GM23338 (cell line): ENCODE measurements around the gene SYNDIG1. TPM values are rescaled to one million over a fixed set of nuclear protein-coding genes. Genes with fewer than 3 reads are reported as not detected.

ENCODE experiments used
- ATAC-seq: fragments of 200-7000 bp; cut with Tn5 transposase; 3 replicates; pipeline ENCODE4 v1.9.1; 2020
- DNase-seq: peaks from one replicate; pipeline ENCODE4 v3.0.0-alpha.2; 2015; ENCODE audit warnings: low spot score
- H2AFZ ChIP-seq: fragments of 200-600 bp; sonication (generic); 2 replicates; pipeline ENCODE4 v1.8.0; 2016; ENCODE audit warnings: antibody characterized with exemption, mild to moderate bottlenecking, moderate library complexity
- H3F3A ChIP-seq: fragments of 200-600 bp; sonication (generic); replicated peaks from 2 replicates; pipeline ENCODE4 v1.8.0; 2017; ENCODE audit warnings: antibody characterized with exemption, mixed run types, low read depth
- H3K27ac ChIP-seq: fragments of 200-600 bp; sonication (generic); 2 replicates; pipeline ENCODE4 v1.6.1; 2016; ENCODE audit warnings: low read depth
- H3K27me3 ChIP-seq: fragments of 200-600 bp; sonication (generic); 2 replicates; pipeline ENCODE4 v1.8.0; 2016; ENCODE audit warnings: mild to moderate bottlenecking, mixed run types, moderate library complexity; ENCODE audit not compliant: insufficient read depth
- H3K36me3 ChIP-seq: fragments of 200-600 bp; sonication (generic); 2 replicates; pipeline ENCODE4 v1.8.0; 2016; ENCODE audit warnings: mild to moderate bottlenecking; ENCODE audit not compliant: insufficient read depth
- H3K4me1 ChIP-seq: fragments of 200-600 bp; sonication (generic); 2 replicates; pipeline ENCODE4 v1.8.0; 2016; ENCODE audit warnings: mild to moderate bottlenecking, moderate library complexity; ENCODE audit not compliant: insufficient read depth
- H3K4me2 ChIP-seq: fragments of 200-600 bp; sonication (generic); 2 replicates; pipeline ENCODE4 v1.7.1; 2017; ENCODE audit warnings: mixed run types
- H3K4me3 ChIP-seq: fragments of 200-600 bp; sonication (generic); 2 replicates; pipeline ENCODE4 v1.6.1; 2016; ENCODE audit warnings: mixed run types
- H3K79me2 ChIP-seq: fragments of 200-600 bp; sonication (generic); replicated peaks from 2 replicates; pipeline ENCODE4 v1.8.0; 2017; ENCODE audit warnings: mild to moderate bottlenecking; ENCODE audit not compliant: insufficient read depth
- H3K9me2 ChIP-seq: fragments of 200-600 bp; sonication (generic); 2 replicates; pipeline ENCODE4 v1.8.0; 2017; ENCODE audit not compliant: insufficient read depth
- H4K20me1 ChIP-seq: fragments of 200-600 bp; sonication (generic); replicated peaks from 2 replicates; pipeline ENCODE4 v1.8.0; 2017; ENCODE audit warnings: mild to moderate bottlenecking; ENCODE audit not compliant: insufficient read depth
- H3K27ac Mint-ChIP-seq: 2 replicates; pipeline ENCODE4 v1.8.0; 2020; ENCODE audit warnings: inconsistent platforms, mild to moderate bottlenecking, moderate library complexity, mixed read lengths
- H3K27me3 Mint-ChIP-seq: 3 replicates; pipeline ENCODE4 v1.8.0; 2022; ENCODE audit warnings: low read depth, mild to moderate bottlenecking, moderate library complexity, mixed read lengths, inconsistent platforms; ENCODE audit not compliant: insufficient read depth, poor library complexity
- H3K36me3 Mint-ChIP-seq: 3 replicates; pipeline ENCODE4 v1.8.0; 2021; ENCODE audit warnings: low read depth, mild to moderate bottlenecking, inconsistent platforms, moderate library complexity, mixed read lengths
- H3K4me1 Mint-ChIP-seq: 3 replicates; pipeline ENCODE4 v1.8.0; 2020; ENCODE audit warnings: mild to moderate bottlenecking, inconsistent platforms, mixed read lengths
- H3K4me3 Mint-ChIP-seq: 3 replicates; pipeline ENCODE4 v1.8.0; 2021; ENCODE audit warnings: moderate library complexity, mild to moderate bottlenecking, inconsistent platforms, mixed read lengths
- H3K9me3 Mint-ChIP-seq: 3 replicates; pipeline ENCODE4 v1.8.0; 2020; ENCODE audit warnings: moderate library complexity, mild to moderate bottlenecking, inconsistent platforms, mixed read lengths
- CREB1 ChIP-seq: fragments of 250-450 bp; sonication (Bioruptor Pico); IDR thresholded peaks from 2 replicates; pipeline ENCODE4 v1.5.0; 2020; ENCODE audit warnings: low read depth, mild to moderate bottlenecking, moderate library complexity
- EZH2 ChIP-seq: fragments of 200-600 bp; sonication (generic); IDR thresholded peaks from one replicate; pipeline ENCODE4 v1.8.0; 2017; ENCODE audit warnings: antibody characterized with exemption, mild to moderate bottlenecking, low read depth; ENCODE audit not compliant: unreplicated experiment
- STAT1 ChIP-seq: IDR thresholded peaks from one replicate; pipeline ENCODE4 v1.6.1; 2016; ENCODE audit warnings: antibody characterized with exemption; ENCODE audit not compliant: unreplicated experiment
- ZNF331 ChIP-seq: fragments of 250-450 bp; sonication (Bioruptor Pico); IDR thresholded peaks from 2 replicates; pipeline ENCODE4 v1.5.0; 2020; ENCODE audit warnings: low read depth, mild to moderate bottlenecking, moderate library complexity
- polyA plus RNA-seq: library from polyadenylated mRNA; unstranded; fragments of >200 nt; fragmentation: Nextera tagmentation; extraction: Ambion mirVana; gene quantifications from 2 replicates; pipeline ENCODE4 v1.2.1, GENCODE V29; 2016
- total RNA-seq: library from RNA; depleted of rRNA; stranded (reverse); fragments of >200 nt; shearing (Covaris generic); gene quantifications from 2 replicates; pipeline ENCODE4 v1.2.3, GENCODE V29; 2014
- TF ChIP-seq, protein P1 (sequence below): IDR thresholded peaks from 2 replicates; pipeline ENCODE4 v1.6.1; 2016; ENCODE audit warnings: antibody characterized with exemption
- TF ChIP-seq, protein P2 (sequence below): fragments of 250-450 bp; sonication (Bioruptor Pico); IDR thresholded peaks from 2 replicates; pipeline ENCODE4 v1.5.0; 2020; ENCODE audit warnings: mild to moderate bottlenecking, moderate library complexity
- TF ChIP-seq, protein P3 (sequence below), 2 experiments: fragments of 200-600 bp in 1 of 2; sonication (generic) in 1 of 2; conservative IDR thresholded peaks; 2 replicates each; pipeline versions ENCODE4 v1.5.1 to v1.6.1; 2016 to 2017; ENCODE audit warnings: antibody characterized with exemption in 2 of 2, low read depth in 2 of 2, mild to moderate bottlenecking in 2 of 2, moderate library complexity in 1 of 2
- TF ChIP-seq, protein P4 (sequence below): IDR thresholded peaks from one replicate; pipeline ENCODE4 v1.6.1; 2018; ENCODE audit warnings: antibody characterized with exemption; ENCODE audit not compliant: unreplicated experiment

Gene SYNDIG1
- total and polyA plus RNA-seq, 2 experiments from 2014 or later = 2.8 to 4.8 TPM

DNA sequence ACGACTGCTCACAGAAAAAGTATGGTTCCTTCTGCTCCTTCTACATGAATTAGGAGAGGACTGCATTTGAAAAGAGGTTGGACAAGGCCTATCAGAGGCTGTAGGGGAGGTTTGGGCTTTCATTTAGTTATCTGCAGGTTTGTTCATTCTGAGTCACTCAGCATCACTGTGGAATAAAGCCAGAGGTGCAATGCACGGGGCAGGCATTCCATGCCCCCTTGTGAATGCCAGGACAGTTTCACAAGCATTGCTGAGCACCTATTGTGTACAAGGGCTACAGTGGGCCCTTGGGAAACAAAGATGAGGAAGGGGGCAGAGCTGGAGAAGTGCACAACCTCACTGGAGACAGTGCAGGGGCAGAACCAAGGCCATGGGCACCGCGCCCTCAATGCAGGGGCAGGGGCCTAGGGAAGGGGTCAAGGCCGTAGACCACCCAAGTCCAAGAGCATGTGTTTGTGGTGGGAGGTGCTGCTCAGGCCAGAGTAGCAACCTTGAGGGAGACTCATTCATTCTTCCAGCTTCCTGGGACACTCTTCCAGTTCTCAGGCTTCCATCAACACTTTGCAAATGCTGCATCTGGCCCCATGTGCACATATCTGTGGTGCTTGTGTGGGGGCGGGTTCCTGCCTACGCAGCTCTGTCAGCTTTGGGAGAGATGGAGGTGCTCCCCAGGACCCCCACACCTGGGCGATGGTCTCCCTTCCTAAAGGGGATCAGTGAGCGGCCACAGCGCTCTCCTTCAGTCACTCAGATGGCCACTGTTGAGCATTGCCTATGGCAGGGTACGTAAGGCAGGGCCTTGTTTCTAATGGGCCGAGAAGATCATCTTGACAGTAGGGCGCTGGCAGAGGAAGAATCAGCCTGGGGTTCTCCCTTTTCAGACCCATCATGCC is 204.5 kb downstream of the SYNDIG1 start:
- no peak overlapping the region for H3K27ac ChIP-seq
- peaks cover 10% of the 10 kb centered on the region; the same call in 1 of the 3 replicates for H3K4me1 Mint-ChIP-seq
- no peak overlapping the region for H3K4me3 Mint-ChIP-seq
- TF ChIP-seq, protein P1, sequence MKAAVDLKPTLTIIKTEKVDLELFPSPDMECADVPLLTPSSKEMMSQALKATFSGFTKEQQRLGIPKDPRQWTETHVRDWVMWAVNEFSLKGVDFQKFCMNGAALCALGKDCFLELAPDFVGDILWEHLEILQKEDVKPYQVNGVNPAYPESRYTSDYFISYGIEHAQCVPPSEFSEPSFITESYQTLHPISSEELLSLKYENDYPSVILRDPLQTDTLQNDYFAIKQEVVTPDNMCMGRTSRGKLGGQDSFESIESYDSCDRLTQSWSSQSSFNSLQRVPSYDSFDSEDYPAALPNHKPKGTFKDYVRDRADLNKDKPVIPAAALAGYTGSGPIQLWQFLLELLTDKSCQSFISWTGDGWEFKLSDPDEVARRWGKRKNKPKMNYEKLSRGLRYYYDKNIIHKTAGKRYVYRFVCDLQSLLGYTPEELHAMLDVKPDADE = no peak
- TF ChIP-seq, protein P2, sequence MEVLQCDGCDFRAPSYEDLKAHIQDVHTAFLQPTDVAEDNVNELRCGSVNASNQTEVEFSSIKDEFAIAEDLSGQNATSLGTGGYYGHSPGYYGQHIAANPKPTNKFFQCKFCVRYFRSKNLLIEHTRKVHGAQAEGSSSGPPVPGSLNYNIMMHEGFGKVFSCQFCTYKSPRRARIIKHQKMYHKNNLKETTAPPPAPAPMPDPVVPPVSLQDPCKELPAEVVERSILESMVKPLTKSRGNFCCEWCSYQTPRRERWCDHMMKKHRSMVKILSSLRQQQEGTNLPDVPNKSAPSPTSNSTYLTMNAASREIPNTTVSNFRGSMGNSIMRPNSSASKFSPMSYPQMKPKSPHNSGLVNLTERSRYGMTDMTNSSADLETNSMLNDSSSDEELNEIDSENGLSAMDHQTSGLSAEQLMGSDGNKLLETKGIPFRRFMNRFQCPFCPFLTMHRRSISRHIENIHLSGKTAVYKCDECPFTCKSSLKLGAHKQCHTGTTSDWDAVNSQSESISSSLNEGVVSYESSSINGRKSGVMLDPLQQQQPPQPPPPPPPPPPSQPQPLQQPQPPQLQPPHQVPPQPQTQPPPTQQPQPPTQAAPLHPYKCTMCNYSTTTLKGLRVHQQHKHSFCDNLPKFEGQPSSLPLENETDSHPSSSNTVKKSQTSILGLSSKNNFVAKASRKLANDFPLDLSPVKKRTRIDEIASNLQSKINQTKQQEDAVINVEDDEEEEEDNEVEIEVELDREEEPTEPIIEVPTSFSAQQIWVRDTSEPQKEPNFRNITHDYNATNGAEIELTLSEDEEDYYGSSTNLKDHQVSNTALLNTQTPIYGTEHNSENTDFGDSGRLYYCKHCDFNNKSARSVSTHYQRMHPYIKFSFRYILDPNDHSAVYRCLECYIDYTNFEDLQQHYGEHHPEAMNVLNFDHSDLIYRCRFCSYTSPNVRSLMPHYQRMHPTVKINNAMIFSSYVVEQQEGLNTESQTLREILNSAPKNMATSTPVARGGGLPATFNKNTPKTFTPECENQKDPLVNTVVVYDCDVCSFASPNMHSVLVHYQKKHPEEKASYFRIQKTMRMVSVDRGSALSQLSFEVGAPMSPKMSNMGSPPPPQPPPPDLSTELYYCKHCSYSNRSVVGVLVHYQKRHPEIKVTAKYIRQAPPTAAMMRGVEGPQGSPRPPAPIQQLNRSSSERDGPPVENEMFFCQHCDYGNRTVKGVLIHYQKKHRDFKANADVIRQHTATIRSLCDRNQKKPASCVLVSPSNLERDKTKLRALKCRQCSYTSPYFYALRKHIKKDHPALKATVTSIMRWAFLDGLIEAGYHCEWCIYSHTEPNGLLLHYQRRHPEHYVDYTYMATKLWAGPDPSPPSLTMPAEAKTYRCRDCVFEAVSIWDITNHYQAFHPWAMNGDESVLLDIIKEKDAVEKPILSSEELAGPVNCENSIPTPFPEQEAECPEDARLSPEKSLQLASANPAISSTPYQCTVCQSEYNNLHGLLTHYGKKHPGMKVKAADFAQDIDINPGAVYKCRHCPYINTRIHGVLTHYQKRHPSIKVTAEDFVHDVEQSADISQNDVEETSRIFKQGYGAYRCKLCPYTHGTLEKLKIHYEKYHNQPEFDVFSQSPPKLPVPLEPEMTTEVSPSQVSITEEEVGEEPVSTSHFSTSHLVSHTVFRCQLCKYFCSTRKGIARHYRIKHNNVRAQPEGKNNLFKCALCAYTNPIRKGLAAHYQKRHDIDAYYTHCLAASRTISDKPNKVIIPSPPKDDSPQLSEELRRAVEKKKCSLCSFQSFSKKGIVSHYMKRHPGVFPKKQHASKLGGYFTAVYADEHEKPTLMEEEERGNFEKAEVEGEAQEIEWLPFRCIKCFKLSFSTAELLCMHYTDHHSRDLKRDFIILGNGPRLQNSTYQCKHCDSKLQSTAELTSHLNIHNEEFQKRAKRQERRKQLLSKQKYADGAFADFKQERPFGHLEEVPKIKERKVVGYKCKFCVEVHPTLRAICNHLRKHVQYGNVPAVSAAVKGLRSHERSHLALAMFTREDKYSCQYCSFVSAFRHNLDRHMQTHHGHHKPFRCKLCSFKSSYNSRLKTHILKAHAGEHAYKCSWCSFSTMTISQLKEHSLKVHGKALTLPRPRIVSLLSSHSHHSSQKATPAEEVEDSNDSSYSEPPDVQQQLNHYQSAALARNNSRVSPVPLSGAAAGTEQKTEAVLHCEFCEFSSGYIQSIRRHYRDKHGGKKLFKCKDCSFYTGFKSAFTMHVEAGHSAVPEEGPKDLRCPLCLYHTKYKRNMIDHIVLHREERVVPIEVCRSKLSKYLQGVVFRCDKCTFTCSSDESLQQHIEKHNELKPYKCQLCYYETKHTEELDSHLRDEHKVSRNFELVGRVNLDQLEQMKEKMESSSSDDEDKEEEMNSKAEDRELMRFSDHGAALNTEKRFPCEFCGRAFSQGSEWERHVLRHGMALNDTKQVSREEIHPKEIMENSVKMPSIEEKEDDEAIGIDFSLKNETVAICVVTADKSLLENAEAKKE (CRISPR knock-in tag) = no peak
- TF ChIP-seq, protein P3, sequence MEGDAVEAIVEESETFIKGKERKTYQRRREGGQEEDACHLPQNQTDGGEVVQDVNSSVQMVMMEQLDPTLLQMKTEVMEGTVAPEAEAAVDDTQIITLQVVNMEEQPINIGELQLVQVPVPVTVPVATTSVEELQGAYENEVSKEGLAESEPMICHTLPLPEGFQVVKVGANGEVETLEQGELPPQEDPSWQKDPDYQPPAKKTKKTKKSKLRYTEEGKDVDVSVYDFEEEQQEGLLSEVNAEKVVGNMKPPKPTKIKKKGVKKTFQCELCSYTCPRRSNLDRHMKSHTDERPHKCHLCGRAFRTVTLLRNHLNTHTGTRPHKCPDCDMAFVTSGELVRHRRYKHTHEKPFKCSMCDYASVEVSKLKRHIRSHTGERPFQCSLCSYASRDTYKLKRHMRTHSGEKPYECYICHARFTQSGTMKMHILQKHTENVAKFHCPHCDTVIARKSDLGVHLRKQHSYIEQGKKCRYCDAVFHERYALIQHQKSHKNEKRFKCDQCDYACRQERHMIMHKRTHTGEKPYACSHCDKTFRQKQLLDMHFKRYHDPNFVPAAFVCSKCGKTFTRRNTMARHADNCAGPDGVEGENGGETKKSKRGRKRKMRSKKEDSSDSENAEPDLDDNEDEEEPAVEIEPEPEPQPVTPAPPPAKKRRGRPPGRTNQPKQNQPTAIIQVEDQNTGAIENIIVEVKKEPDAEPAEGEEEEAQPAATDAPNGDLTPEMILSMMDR (conservative IDR thresholded peaks at IDR 0.05; ENCODE audit: low read depth in 2 of 2) = no peak
- no peak for TF ChIP-seq ZNF331
- TF ChIP-seq, protein P4, sequence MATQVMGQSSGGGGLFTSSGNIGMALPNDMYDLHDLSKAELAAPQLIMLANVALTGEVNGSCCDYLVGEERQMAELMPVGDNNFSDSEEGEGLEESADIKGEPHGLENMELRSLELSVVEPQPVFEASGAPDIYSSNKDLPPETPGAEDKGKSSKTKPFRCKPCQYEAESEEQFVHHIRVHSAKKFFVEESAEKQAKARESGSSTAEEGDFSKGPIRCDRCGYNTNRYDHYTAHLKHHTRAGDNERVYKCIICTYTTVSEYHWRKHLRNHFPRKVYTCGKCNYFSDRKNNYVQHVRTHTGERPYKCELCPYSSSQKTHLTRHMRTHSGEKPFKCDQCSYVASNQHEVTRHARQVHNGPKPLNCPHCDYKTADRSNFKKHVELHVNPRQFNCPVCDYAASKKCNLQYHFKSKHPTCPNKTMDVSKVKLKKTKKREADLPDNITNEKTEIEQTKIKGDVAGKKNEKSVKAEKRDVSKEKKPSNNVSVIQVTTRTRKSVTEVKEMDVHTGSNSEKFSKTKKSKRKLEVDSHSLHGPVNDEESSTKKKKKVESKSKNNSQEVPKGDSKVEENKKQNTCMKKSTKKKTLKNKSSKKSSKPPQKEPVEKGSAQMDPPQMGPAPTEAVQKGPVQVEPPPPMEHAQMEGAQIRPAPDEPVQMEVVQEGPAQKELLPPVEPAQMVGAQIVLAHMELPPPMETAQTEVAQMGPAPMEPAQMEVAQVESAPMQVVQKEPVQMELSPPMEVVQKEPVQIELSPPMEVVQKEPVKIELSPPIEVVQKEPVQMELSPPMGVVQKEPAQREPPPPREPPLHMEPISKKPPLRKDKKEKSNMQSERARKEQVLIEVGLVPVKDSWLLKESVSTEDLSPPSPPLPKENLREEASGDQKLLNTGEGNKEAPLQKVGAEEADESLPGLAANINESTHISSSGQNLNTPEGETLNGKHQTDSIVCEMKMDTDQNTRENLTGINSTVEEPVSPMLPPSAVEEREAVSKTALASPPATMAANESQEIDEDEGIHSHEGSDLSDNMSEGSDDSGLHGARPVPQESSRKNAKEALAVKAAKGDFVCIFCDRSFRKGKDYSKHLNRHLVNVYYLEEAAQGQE = no peak
- no peak for TF ChIP-seq EZH2
- TF ChIP-seq STAT1 = no peak
- TF ChIP-seq CREB1 (CRISPR knock-in tag) = no peak
- peaks cover 4% of the 10 kb centered on the region; the same call in 2 of the 3 replicates for H3K9me3 Mint-ChIP-seq
- no peaks in the 10 kb centered on the region for H3K79me2 ChIP-seq
- H3K27me3 ChIP-seq = no peaks in the 10 kb centered on the region
- no peak overlapping the region for H3K4me3 ChIP-seq
- peaks cover 11% of the 10 kb centered on the region for H3K27me3 Mint-ChIP-seq
- H3K9me2 ChIP-seq = 0 out of 2 replicates have a peak, but pooled peaks cover 3% of the 10 kb centered on the region
- H3K27ac Mint-ChIP-seq = no peak overlapping the region
- H3K36me3 Mint-ChIP-seq = no peaks in the 10 kb centered on the region; the same call in 2 of the 3 replicates
- ATAC-seq (no peak), DNase-seq (no peak)
- H3F3A ChIP-seq = no peaks in the 10 kb centered on the region
- no peak overlapping the region for H3K4me2 ChIP-seq
- no peaks in the 10 kb centered on the region; the same call in 1 of the 2 replicates for H4K20me1 ChIP-seq
- H3K4me1 ChIP-seq = no peaks in the 10 kb centered on the region
- H3K36me3 ChIP-seq = no peaks in the 10 kb centered on the region
- H2AFZ ChIP-seq = no peak overlapping the region
